ENCODE measurements around the gene ZFP28.

DNA sequence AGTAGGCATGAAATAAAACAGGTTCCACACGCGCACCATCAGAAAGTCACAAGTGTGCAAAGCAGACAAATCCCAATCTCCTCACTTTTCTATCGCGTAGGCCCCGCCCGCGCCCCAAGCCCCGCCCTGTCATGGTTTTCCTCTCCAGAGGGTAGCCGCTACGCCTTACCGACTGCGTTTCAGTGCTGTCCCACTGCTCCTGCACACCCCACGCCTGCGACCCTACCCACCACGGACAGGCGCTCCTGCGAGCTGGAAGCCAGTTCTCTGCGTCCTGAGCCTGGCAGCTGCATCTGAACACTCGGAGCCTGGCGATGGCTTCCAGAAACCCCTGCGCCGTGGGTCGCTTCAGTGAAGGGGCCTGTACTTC lies 28.1 kb downstream of the ZFP28 start:
- TF ChIP-seq, protein P1, sequence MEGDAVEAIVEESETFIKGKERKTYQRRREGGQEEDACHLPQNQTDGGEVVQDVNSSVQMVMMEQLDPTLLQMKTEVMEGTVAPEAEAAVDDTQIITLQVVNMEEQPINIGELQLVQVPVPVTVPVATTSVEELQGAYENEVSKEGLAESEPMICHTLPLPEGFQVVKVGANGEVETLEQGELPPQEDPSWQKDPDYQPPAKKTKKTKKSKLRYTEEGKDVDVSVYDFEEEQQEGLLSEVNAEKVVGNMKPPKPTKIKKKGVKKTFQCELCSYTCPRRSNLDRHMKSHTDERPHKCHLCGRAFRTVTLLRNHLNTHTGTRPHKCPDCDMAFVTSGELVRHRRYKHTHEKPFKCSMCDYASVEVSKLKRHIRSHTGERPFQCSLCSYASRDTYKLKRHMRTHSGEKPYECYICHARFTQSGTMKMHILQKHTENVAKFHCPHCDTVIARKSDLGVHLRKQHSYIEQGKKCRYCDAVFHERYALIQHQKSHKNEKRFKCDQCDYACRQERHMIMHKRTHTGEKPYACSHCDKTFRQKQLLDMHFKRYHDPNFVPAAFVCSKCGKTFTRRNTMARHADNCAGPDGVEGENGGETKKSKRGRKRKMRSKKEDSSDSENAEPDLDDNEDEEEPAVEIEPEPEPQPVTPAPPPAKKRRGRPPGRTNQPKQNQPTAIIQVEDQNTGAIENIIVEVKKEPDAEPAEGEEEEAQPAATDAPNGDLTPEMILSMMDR (IDR thresholded peaks at IDR 0.05): no peak
- TF ChIP-seq POLR2AphosphoS5 (IDR thresholded peaks at IDR 0.05): no peak
- TF ChIP-seq POLR2A (IDR thresholded peaks at IDR 0.05): no peak

All from transverse colon (tissue), 4 donors.